ENCODE data around the gene MT3. TPM values are rescaled to one million over a fixed set of nuclear protein-coding genes. Genes with fewer than 3 reads are reported as not detected.

Gene MT3
- total RNA-seq, 6 experiments from 2014 or later: not detected

GRCh38 chr16:56583351-56584168, 5.8 kb upstream of the MT3 start:
- Mint-ChIP-seq H3K27me3 (ENCODE audit: insufficient read depth) (peaks cover 33% of the 10 kb centered on the region), H3K4me1 (ENCODE audit: low read depth) (no peaks in the 10 kb centered on the region), H3K9me3 (no peaks in the 10 kb centered on the region), H3K4me3 (no peak overlapping the region), H3K36me3 (ENCODE audit: low read depth) (no peaks in the 10 kb centered on the region), H3K27ac (no peak overlapping the region)
- TF ChIP-seq CTCF (IDR thresholded peaks at IDR 0.05): no peak
- DNase-seq: no peak

- TF ChIP-seq CTCF (IDR thresholded peaks at IDR 0.05): no peak
- peaks cover 36% of the 10 kb centered on the region for H3K27me3 Mint-ChIP-seq (ENCODE audit: insufficient read depth)
- H3K27ac Mint-ChIP-seq: no peak overlapping the region
- no peaks in the 10 kb centered on the region for H3K36me3 Mint-ChIP-seq (ENCODE audit: low read depth)
- no peaks in the 10 kb centered on the region for H3K4me1 Mint-ChIP-seq (ENCODE audit: low read depth)
- no peak overlapping the region for H3K4me3 Mint-ChIP-seq
- H3K9me3 Mint-ChIP-seq: no peaks in the 10 kb centered on the region
- no peak for DNase-seq
These were observed 5.1 kb upstream of the MT3 start for GRCh38 chr16:56584276-56584675.

- peaks cover 46% of the 10 kb centered on the region for H3K27me3 Mint-ChIP-seq (ENCODE audit: insufficient read depth)
- no peaks in the 10 kb centered on the region for H3K9me3 Mint-ChIP-seq
- DNase-seq: no peak
- H3K4me1 Mint-ChIP-seq (ENCODE audit: low read depth): 0 out of 2 replicates have a peak, but pooled peaks cover 5% of the 10 kb centered on the region
- no peaks in the 10 kb centered on the region for H3K36me3 Mint-ChIP-seq (ENCODE audit: low read depth)
- H3K4me3 Mint-ChIP-seq: peak overlapping the region; percentile 60
- H3K27ac Mint-ChIP-seq: no peak overlapping the region
- no peak for TF ChIP-seq CTCF (IDR thresholded peaks at IDR 0.05)
These were observed 567 bp upstream of the MT3 start for GRCh38 chr16:56588781-56589140.

GRCh38 chr16:56591377-56592060, 2.2 kb downstream of the MT3 start:
- H3K27me3 Mint-ChIP-seq (ENCODE audit: insufficient read depth): peaks cover 37% of the 10 kb centered on the region
- H3K27ac Mint-ChIP-seq: no peak overlapping the region
- no peak overlapping the region for H3K4me3 Mint-ChIP-seq

More at GRCh38 chr16:56591377-56592060, 2.2 kb downstream of the MT3 start:
- Mint-ChIP-seq H3K9me3 (no peaks in the 10 kb centered on the region), H3K4me1 (ENCODE audit: low read depth) (0 out of 2 replicates have a peak, but pooled peaks cover 5% of the 10 kb centered on the region), H3K36me3 (ENCODE audit: low read depth) (no peaks in the 10 kb centered on the region)
- no peak for TF ChIP-seq CTCF (IDR thresholded peaks at IDR 0.05)
- no peak for DNase-seq

Data from HFFc6 (cell line).